GM23338 (cell line): Measurements from ENCODE around the gene NCK2. TPM values are rescaled to one million over a fixed set of nuclear protein-coding genes. Genes with fewer than 3 reads are reported as not detected.

Source experiments
- ATAC-seq: fragments of 200-7000 bp; cut with Tn5 transposase; 3 replicates; pipeline ENCODE4 v1.9.1; 2020
- DNase-seq: peaks from one replicate; pipeline ENCODE4 v3.0.0-alpha.2; 2015; ENCODE audit warnings: low spot score
- H2AFZ ChIP-seq: fragments of 200-600 bp; sonication (generic); 2 replicates; pipeline ENCODE4 v1.8.0; 2016; ENCODE audit warnings: antibody characterized with exemption, mild to moderate bottlenecking, moderate library complexity
- H3F3A ChIP-seq: fragments of 200-600 bp; sonication (generic); replicated peaks from 2 replicates; pipeline ENCODE4 v1.8.0; 2017; ENCODE audit warnings: antibody characterized with exemption, mixed run types, low read depth
- H3K27ac ChIP-seq: fragments of 200-600 bp; sonication (generic); 2 replicates; pipeline ENCODE4 v1.6.1; 2016; ENCODE audit warnings: low read depth
- H3K27me3 ChIP-seq: fragments of 200-600 bp; sonication (generic); 2 replicates; pipeline ENCODE4 v1.8.0; 2016; ENCODE audit warnings: mild to moderate bottlenecking, mixed run types, moderate library complexity; ENCODE audit not compliant: insufficient read depth
- H3K36me3 ChIP-seq: fragments of 200-600 bp; sonication (generic); 2 replicates; pipeline ENCODE4 v1.8.0; 2016; ENCODE audit warnings: mild to moderate bottlenecking; ENCODE audit not compliant: insufficient read depth
- H3K4me1 ChIP-seq: fragments of 200-600 bp; sonication (generic); 2 replicates; pipeline ENCODE4 v1.8.0; 2016; ENCODE audit warnings: mild to moderate bottlenecking, moderate library complexity; ENCODE audit not compliant: insufficient read depth
- H3K4me2 ChIP-seq: fragments of 200-600 bp; sonication (generic); 2 replicates; pipeline ENCODE4 v1.7.1; 2017; ENCODE audit warnings: mixed run types
- H3K4me3 ChIP-seq: fragments of 200-600 bp; sonication (generic); 2 replicates; pipeline ENCODE4 v1.6.1; 2016; ENCODE audit warnings: mixed run types
- H3K79me2 ChIP-seq: fragments of 200-600 bp; sonication (generic); replicated peaks from 2 replicates; pipeline ENCODE4 v1.8.0; 2017; ENCODE audit warnings: mild to moderate bottlenecking; ENCODE audit not compliant: insufficient read depth
- H3K9me2 ChIP-seq: fragments of 200-600 bp; sonication (generic); 2 replicates; pipeline ENCODE4 v1.8.0; 2017; ENCODE audit not compliant: insufficient read depth
- H4K20me1 ChIP-seq: fragments of 200-600 bp; sonication (generic); replicated peaks from 2 replicates; pipeline ENCODE4 v1.8.0; 2017; ENCODE audit warnings: mild to moderate bottlenecking; ENCODE audit not compliant: insufficient read depth
- H3K27ac Mint-ChIP-seq: 2 replicates; pipeline ENCODE4 v1.8.0; 2020; ENCODE audit warnings: inconsistent platforms, mild to moderate bottlenecking, moderate library complexity, mixed read lengths
- H3K27me3 Mint-ChIP-seq: 3 replicates; pipeline ENCODE4 v1.8.0; 2022; ENCODE audit warnings: low read depth, mild to moderate bottlenecking, moderate library complexity, mixed read lengths, inconsistent platforms; ENCODE audit not compliant: insufficient read depth, poor library complexity
- H3K36me3 Mint-ChIP-seq: 3 replicates; pipeline ENCODE4 v1.8.0; 2021; ENCODE audit warnings: low read depth, mild to moderate bottlenecking, inconsistent platforms, moderate library complexity, mixed read lengths
- H3K4me1 Mint-ChIP-seq: 3 replicates; pipeline ENCODE4 v1.8.0; 2020; ENCODE audit warnings: mild to moderate bottlenecking, inconsistent platforms, mixed read lengths
- H3K4me3 Mint-ChIP-seq: 3 replicates; pipeline ENCODE4 v1.8.0; 2021; ENCODE audit warnings: moderate library complexity, mild to moderate bottlenecking, inconsistent platforms, mixed read lengths
- H3K9me3 Mint-ChIP-seq: 3 replicates; pipeline ENCODE4 v1.8.0; 2020; ENCODE audit warnings: moderate library complexity, mild to moderate bottlenecking, inconsistent platforms, mixed read lengths
- CREB1 ChIP-seq: fragments of 250-450 bp; sonication (Bioruptor Pico); IDR thresholded peaks from 2 replicates; pipeline ENCODE4 v1.5.0; 2020; ENCODE audit warnings: low read depth, mild to moderate bottlenecking, moderate library complexity
- EZH2 ChIP-seq: fragments of 200-600 bp; sonication (generic); IDR thresholded peaks from one replicate; pipeline ENCODE4 v1.8.0; 2017; ENCODE audit warnings: antibody characterized with exemption, mild to moderate bottlenecking, low read depth; ENCODE audit not compliant: unreplicated experiment
- EZH2phosphoT487 ChIP-seq: fragments of 200-600 bp; sonication (generic); IDR thresholded peaks from one replicate; pipeline ENCODE4 v1.8.1; 2018; ENCODE audit warnings: antibody characterized with exemption; ENCODE audit not compliant: unreplicated experiment
- JUNB ChIP-seq: IDR thresholded peaks from one replicate; pipeline ENCODE4 v1.6.1; 2016; ENCODE audit warnings: antibody characterized with exemption; ENCODE audit not compliant: unreplicated experiment
- NANOG ChIP-seq: IDR thresholded peaks from 2 replicates; pipeline ENCODE4 v1.6.1; 2016; ENCODE audit warnings: antibody characterized with exemption, borderline replicate concordance
- POLR2AphosphoS5 ChIP-seq: IDR thresholded peaks from 2 replicates; pipeline ENCODE4 v1.6.1; 2016; ENCODE audit warnings: antibody characterized with exemption, low read depth
- STAT1 ChIP-seq: IDR thresholded peaks from one replicate; pipeline ENCODE4 v1.6.1; 2016; ENCODE audit warnings: antibody characterized with exemption; ENCODE audit not compliant: unreplicated experiment
- ZNF114 ChIP-seq: fragments of 250-450 bp; sonication (Bioruptor Pico); IDR thresholded peaks from 2 replicates; pipeline ENCODE4 v1.5.0; 2020; ENCODE audit warnings: mild to moderate bottlenecking, moderate library complexity
- ZNF331 ChIP-seq: fragments of 250-450 bp; sonication (Bioruptor Pico); IDR thresholded peaks from 2 replicates; pipeline ENCODE4 v1.5.0; 2020; ENCODE audit warnings: low read depth, mild to moderate bottlenecking, moderate library complexity
- polyA plus RNA-seq: library from polyadenylated mRNA; unstranded; fragments of >200 nt; fragmentation: Nextera tagmentation; extraction: Ambion mirVana; gene quantifications from 2 replicates; pipeline ENCODE4 v1.2.1, GENCODE V29; 2016
- total RNA-seq: library from RNA; depleted of rRNA; stranded (reverse); fragments of >200 nt; shearing (Covaris generic); gene quantifications from 2 replicates; pipeline ENCODE4 v1.2.3, GENCODE V29; 2014
- TF ChIP-seq, protein P1 (sequence below), 2 experiments: fragments of 200-600 bp in 1 of 2; sonication (generic) in 1 of 2; conservative IDR thresholded peaks; 2 replicates each; pipeline versions ENCODE4 v1.5.1 to v1.6.1; 2016 to 2017; ENCODE audit warnings: antibody characterized with exemption in 2 of 2, low read depth in 2 of 2, mild to moderate bottlenecking in 2 of 2, moderate library complexity in 1 of 2
- TF ChIP-seq, protein P2 (sequence below): IDR thresholded peaks from one replicate; pipeline ENCODE4 v1.6.1; 2018; ENCODE audit warnings: antibody characterized with exemption; ENCODE audit not compliant: unreplicated experiment
- TF ChIP-seq, protein P3 (sequence below): IDR thresholded peaks from 2 replicates; pipeline ENCODE4 v1.6.1; 2016; ENCODE audit warnings: antibody characterized with exemption

NCK2 gene
- total and polyA plus RNA-seq, 2 experiments from 2014 or later = 26.9 to 59.9 TPM

GRCh38 chr2:105874466-105874865 lies 129.8 kb downstream of the NCK2 start (continued):
- TF ChIP-seq, protein P1, sequence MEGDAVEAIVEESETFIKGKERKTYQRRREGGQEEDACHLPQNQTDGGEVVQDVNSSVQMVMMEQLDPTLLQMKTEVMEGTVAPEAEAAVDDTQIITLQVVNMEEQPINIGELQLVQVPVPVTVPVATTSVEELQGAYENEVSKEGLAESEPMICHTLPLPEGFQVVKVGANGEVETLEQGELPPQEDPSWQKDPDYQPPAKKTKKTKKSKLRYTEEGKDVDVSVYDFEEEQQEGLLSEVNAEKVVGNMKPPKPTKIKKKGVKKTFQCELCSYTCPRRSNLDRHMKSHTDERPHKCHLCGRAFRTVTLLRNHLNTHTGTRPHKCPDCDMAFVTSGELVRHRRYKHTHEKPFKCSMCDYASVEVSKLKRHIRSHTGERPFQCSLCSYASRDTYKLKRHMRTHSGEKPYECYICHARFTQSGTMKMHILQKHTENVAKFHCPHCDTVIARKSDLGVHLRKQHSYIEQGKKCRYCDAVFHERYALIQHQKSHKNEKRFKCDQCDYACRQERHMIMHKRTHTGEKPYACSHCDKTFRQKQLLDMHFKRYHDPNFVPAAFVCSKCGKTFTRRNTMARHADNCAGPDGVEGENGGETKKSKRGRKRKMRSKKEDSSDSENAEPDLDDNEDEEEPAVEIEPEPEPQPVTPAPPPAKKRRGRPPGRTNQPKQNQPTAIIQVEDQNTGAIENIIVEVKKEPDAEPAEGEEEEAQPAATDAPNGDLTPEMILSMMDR (conservative IDR thresholded peaks at IDR 0.05; ENCODE audit: low read depth in 2 of 2) = no peak
- TF ChIP-seq EZH2 (no peak), NANOG (no peak), JUNB (no peak), CREB1 (CRISPR knock-in tag) (no peak), STAT1 (no peak), POLR2AphosphoS5 (no peak), ZNF331 (CRISPR knock-in tag) (no peak), EZH2phosphoT487 (no peak), ZNF114 (no peak)

DNA sequence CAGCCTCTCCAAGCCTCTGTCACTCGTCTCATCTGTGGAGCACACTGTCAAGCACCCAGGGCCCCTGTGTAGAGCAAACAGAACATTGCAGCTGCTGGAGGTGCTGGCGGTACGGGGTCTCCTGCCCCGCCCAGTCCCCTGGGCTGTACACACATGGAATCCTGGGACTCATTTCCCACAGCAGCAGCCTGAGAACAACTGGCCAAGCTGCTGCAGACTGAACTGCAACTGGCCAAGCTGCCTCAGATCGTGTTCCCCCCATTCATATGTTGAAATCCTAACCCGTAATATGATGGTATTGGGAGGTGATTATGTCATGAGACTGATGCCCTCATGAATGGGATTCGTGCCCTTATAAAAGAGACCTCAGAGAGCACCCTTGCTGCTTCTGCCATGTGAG lies 130.5 kb downstream of the NCK2 start:
- H4K20me1 ChIP-seq = no peaks in the 10 kb centered on the region; the same call in 1 of the 2 replicates
- no peaks in the 10 kb centered on the region for H3F3A ChIP-seq
- Mint-ChIP-seq H3K4me3 (no peak overlapping the region), H3K4me1 (peaks cover 32% of the 10 kb centered on the region), H3K27ac (no peak overlapping the region), H3K9me3 (no peaks in the 10 kb centered on the region), H3K27me3 (peaks cover 3% of the 10 kb centered on the region), H3K36me3 (0 out of 3 replicates have a peak, but pooled peaks cover 5% of the 10 kb centered on the region)
- H3K27me3 ChIP-seq = no peaks in the 10 kb centered on the region
- no peaks in the 10 kb centered on the region for H3K9me2 ChIP-seq
- no peak for DNase-seq
- H3K79me2 ChIP-seq = peaks cover 22% of the 10 kb centered on the region
- H3K36me3 ChIP-seq = no peaks in the 10 kb centered on the region
- H3K4me3 ChIP-seq = no peak overlapping the region
- H2AFZ ChIP-seq = no peak overlapping the region
- H3K4me1 ChIP-seq = peaks cover 4% of the 10 kb centered on the region; the same call in 1 of the 2 replicates
- ATAC-seq = no peak
- TF ChIP-seq ZNF114 (no peak), EZH2phosphoT487 (no peak), NANOG (no peak), POLR2AphosphoS5 (no peak), ZNF331 (CRISPR knock-in tag) (no peak), JUNB (no peak)
- TF ChIP-seq, protein P2, sequence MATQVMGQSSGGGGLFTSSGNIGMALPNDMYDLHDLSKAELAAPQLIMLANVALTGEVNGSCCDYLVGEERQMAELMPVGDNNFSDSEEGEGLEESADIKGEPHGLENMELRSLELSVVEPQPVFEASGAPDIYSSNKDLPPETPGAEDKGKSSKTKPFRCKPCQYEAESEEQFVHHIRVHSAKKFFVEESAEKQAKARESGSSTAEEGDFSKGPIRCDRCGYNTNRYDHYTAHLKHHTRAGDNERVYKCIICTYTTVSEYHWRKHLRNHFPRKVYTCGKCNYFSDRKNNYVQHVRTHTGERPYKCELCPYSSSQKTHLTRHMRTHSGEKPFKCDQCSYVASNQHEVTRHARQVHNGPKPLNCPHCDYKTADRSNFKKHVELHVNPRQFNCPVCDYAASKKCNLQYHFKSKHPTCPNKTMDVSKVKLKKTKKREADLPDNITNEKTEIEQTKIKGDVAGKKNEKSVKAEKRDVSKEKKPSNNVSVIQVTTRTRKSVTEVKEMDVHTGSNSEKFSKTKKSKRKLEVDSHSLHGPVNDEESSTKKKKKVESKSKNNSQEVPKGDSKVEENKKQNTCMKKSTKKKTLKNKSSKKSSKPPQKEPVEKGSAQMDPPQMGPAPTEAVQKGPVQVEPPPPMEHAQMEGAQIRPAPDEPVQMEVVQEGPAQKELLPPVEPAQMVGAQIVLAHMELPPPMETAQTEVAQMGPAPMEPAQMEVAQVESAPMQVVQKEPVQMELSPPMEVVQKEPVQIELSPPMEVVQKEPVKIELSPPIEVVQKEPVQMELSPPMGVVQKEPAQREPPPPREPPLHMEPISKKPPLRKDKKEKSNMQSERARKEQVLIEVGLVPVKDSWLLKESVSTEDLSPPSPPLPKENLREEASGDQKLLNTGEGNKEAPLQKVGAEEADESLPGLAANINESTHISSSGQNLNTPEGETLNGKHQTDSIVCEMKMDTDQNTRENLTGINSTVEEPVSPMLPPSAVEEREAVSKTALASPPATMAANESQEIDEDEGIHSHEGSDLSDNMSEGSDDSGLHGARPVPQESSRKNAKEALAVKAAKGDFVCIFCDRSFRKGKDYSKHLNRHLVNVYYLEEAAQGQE = no peak
- TF ChIP-seq, protein P3, sequence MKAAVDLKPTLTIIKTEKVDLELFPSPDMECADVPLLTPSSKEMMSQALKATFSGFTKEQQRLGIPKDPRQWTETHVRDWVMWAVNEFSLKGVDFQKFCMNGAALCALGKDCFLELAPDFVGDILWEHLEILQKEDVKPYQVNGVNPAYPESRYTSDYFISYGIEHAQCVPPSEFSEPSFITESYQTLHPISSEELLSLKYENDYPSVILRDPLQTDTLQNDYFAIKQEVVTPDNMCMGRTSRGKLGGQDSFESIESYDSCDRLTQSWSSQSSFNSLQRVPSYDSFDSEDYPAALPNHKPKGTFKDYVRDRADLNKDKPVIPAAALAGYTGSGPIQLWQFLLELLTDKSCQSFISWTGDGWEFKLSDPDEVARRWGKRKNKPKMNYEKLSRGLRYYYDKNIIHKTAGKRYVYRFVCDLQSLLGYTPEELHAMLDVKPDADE = no peak
- no peak overlapping the region for H3K27ac ChIP-seq
- H3K4me2 ChIP-seq = no peak overlapping the region
